Fibroblast of skin of abdomen (primary cell): ENCODE results near the gene LRP4.

Experiments
- DNase-seq: peaks from one replicate; pipeline ENCODE4 v3.0.0-alpha.2; 2013

LRP4 gene

DNA sequence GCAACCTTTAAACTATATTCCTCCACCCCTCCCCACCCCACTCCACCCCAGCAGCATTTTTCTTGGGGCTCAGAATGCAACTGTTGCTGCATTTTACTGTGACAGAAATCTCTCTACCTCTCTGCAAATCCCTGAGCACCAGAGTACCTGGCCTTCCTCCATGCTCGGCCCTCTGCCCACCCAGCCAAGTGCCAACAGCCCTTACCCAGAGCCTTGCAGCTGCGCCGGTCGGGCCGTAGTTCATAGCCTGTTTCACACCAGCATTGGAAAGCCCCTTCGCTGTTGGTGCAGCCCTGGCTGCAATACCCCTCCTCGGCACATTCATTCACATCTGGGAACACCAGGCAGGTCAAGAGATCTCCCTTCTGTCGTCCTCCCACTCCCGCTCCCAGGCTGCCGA, 23.4 kb downstream of the LRP4 start:
- no peak for DNase-seq

DNA sequence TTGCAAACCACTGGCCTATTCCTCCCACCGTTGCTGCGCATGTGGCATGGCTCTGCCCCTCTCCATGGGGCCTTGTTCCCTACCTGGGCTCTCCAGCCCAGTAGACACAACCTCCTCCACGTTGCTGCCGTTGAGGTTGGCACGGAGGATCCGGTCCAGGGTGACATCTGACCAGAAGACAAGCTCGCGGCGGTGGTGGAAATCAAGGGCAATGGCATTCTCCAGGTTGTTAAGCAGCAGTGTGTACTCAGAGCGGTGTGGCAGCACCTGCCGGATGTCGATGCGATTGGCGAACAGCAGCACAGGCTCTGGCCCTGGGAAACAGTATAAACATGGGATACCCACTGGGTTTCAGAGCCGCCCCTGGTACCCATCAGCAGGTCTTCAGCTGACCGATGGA, 23.8 kb downstream of the LRP4 start:
- DNase-seq: no peak

DNA sequence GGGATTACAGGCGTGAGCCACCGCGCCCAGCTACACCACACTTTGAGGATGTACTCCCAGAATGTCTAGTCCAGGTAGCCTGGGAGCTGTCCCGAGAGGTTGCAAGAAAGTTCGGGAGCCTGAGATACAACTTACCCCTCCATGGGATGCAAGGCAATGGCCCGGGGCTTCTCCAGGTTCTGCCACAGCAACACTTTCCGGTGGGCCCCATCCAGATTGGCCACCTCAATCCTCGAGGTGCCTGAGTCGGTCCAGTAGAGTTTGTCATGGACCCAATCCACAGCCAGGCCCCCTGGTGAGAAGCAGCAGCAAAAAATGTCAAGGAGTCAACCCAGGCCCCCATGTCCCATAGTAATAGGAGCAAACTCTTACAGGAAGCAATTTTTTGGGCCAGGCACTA, 25.5 kb downstream of the LRP4 start:
- no peak for DNase-seq

DNA sequence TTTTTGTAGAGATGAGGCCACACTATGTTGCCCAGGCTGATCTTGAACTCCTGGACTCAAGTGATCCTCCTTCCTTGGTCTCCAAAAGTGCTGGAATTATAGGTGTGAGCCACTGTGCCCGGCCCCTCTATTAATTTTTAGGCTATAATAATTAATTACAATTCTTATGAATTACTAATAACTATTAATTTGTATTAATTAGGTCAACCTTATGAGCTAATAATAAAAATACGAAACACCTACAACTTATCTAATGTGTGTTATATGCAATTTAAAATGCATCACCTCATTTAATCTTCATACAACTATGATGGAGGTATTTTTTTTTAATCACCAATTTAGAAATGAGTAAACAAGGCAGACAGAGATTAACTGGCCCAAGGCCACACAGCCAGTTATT, 26.2 kb downstream of the LRP4 start:
- no peak for DNase-seq

DNA sequence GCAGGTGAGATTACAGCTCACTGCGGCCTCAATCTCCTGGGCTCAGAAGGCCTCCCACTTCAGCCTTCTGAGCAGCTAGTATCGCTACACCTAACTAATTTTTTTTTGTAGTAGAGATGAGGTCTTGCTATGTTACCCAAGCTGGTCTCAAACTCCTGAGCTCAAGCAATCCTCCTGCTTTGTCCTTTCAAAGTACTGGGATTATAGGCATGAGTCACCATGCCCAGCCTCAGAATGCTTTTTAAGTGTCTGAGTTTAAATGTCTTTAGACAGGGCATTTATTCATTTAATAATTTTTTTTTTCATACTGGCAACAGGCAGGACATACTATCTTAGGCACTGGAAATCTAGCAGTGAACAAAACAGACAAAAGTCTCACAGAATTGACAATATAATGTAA, 27.7 kb downstream of the LRP4 start:
- no peak for DNase-seq

DNA sequence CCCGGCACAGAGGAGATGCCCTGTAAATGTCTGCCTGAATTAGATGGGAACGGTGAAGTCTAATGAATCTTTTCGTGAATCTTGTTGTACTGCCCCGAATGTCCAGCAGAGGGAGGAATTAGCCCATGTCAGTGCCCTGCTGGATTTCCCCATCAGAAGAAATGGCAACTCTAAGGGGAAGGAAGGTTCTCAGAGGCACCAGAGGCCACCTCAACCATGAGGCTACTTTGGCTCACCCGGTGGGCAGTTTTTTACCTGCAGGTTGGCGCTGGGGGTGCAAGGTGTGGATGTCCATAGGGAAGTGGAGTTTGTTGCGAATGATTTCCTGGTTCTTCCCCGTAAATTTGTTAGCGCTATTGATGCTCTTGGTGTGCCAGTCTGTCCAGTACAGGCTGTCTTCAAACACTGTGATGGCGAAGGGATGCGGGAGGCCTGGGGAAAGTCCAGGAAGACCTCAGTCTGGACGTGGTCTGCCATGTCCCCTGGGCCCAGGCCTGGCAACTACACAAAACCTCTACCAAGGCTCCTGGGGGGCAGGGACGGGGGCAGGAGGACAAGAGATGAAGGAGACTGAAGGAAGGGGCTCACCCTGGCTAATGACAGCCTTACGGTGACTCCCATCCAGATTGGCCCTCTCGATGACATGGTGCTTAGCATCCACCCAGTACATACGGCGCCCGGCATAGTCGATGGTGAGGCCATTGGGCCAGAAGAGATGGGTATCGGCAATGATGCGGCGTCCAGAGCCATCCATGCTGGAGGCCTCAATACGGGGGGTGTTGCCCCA, 28.5 kb downstream of the LRP4 start:
- peak; percentile 65 for DNase-seq

DNA sequence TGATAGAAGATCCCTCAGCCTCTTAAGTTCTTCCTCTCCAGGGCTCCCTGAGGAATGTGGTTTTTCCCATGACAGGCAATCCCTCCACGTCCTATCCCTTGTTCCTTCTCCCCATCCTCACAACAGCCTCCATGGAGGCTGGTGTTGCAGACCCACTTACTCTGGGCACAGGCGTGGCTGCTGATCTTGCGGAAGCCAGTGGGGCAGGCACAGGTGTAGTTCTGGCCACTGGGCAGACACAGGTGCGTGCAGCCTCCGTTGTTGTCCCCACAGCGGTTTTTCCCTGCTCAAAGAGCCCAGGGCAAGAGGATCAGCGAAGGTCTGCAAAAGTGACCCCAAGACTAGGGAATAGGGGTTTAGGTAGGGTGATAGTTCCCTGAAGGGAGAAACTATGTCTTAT, 29.1 kb downstream of the LRP4 start:
- DNase-seq: no peak

DNA sequence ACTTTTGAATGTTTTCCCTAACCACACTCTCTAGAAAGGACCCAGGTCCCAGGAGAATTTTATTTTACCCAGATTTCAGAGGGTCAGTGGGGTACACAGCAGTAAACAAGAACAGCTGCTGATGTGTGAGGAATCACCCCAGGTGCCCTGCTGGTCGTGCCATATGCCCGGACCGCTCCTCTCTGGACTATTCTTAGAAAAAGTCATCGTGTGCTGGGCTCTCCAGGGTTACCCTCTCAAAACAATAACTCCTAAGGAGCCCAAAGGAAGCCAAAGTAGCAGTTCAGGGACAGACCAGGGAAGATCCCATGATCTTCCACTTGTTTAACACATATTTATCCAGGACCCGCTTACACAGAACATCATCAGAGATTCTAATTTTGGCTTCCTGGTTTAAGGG, 29.7 kb downstream of the LRP4 start:
- no peak for DNase-seq

DNA sequence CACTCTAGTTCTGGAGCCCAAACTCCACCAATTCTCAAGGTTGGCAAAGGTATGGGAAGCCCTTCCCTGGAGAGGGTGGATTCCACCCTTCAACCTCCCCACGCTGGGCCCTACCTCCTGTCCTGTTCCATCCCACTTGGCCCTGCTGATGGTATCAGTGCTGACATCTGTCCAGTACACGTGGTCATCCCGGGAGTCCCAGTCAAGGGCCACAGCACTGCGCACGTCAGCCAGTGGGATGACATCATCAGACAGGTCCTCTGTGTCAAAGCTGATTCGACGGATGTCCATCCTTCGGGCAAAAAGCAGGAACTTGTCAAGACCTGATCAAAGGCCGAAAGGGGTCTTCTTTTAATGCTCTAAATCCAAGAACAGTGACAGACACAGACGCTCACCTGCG, 32.1 kb downstream of the LRP4 start:
- no peak for DNase-seq

DNA sequence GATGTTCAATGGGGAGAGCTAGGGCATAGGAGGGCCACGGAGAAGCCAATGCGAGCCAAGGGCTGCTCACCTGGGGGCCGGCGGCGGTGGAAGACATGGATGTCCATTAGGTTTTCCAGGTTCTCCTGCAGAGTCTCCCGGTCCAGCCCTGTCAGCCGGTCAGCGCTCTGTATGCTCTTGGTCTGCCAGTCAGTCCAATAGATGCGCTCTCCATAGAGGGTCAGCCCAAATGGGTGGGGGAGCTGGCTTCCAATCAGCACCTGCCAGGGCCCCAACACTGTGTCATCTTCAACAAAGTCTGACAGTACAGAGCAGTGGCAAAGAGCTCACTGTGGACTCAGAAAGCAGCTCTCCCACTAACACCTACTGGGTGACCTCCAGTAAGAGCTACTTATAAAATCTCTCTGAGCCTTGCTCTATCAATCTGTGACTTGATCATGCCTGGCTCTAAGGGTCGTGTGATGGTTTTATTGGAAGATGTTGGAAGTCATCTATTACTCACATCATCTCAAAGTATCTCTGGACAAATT, 39.2 kb downstream of the LRP4 start:
- no peak for DNase-seq

DNA sequence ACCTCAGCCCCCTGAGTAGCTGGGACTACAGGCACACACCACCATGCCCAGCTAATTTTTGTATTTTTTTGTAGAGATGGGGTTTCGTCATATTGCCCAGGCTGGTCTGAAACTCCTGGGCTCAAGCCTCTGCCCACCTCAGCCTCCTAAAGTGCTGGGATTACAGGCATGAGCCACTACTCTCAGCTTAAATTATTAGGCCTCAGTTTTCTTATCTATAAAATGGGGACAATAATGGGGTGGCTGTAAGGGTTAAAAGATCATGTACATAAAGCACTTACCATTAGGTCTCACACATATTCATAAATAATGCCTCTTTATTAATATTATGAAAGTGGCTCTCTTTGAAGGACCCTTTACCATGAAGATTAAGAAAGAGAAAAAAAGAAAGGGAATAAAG, 40.8 kb downstream of the LRP4 start:
- no peak for DNase-seq

DNA sequence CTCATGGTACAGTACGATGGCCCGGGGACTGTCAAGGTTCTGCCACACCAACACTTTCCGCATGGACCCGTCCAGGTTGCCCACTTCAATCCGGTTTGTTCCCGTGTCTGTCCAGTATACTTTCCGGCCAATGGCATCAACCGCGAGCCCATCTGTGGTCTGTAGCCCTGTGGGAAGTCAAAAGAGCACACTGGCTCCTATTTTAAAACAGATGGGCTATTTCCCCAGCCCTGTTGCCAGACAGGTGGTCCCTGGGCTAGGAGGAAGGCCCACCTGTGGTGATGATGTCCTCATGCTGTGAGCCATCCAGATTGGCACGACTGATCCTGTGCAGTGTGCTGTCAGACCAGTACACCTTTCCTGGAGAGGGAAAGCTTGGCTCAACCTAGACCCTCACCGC, 41.9 kb downstream of the LRP4 start:
- no peak for DNase-seq

DNA sequence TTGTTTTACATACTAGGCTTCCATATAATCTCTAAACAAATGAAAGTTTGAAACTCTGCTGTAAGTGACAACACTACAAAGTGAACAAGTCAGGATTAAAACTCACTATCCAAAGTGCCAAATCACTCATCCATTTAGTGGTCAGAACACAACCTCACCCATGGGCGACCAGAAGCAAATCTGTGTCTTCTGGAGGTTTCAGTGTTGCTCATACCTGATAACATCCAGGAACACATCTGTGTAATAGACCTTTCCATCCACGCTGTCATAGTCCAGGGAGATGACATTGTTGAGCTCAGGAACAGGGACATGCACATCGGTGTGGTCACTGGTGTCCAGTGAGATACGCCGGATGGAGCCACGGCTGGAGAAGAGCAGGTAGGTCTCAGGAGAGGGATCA, 43.8 kb downstream of the LRP4 start:
- no peak for DNase-seq

DNA sequence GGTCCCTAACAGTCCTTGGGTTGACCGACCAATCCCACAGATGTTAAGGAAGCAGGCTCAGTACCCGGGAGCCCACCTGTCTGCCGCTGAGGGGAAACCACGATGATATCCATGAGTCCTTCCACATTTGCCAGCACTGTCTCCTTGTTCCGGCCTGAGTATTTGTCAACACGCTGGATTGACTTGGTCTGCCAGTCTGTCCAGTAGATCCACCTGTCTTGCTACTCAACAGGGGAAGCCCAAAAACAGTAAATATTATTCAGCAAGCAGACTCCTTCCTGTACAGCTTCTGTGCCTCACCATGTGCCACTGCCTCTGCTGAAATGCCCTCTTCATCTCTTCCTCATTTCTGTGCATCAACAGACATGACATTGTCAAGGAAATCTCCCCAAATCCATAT, 49.4 kb downstream of the LRP4 start:
- no peak for DNase-seq

DNA sequence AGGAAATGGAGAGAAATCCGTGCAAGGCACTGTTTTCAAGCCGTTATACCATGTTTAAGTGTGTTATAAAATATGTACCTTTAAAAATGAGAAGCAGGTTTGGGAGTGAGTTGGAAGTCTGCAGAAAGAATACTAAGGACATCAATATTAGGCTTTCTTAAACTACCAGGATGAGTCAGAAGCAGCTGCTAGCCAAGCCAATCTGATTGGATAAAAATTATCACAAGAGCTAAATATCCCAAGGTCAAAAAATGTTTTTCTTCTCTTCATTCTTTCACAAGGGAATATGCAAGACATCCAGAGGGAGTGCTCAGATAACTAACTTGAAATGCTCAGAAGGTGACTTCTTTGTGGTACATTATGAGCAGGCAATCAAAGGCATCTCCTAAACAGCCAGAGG, 53.0 kb downstream of the LRP4 start:
- DNase-seq: peak; percentile 54

DNA sequence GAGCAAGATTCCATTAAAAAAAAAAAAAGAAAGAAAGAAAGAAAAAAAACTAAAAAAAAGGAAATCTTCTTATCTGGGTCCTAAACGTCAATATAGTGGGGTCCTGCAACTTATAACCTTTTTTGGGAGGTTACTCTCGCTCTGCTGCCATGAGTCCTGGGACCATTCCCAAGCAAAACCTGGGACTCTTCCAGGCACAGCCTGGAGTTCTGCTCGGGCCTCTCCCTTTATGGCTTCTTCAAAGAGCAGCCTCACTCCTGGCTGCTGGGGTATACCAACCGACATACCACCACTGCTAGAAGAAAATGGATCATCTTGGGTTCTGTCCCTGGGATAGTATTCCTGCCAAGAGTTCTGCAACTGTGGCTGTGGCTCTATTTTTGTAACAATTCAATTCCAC, 58.1 kb downstream of the LRP4 start:
- DNase-seq: no peak

DNA sequence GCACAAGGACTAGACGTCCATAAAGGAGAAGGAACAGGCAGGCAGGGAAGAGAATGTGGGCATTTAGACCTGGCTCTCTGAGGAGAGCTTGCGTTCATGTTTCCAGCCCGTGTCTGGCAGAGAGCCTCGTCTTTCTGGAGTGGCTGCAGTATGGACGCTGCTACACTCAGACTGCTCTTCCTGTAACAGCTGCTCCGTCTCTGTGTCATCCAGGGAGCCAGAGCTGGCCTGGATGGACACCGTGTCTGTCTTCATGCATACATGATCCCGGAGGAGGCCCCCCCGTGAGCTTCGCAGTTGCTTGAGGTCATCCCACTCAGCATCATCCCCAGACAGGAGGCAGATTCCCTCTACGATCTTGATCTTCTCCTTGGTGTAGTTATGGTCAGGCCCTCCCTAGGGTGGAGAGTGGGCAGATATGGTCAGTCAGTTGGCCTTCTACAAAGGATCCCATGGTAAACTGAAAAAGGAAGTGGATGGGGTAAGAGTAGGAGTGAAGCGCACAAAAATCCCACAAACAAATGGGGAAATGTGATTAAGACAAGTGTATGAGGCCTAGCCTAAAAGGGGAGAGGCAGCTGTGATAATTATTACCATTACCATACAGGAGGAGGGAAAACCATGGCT, 59.3 kb downstream of the LRP4 start:
- no peak for DNase-seq

DNA sequence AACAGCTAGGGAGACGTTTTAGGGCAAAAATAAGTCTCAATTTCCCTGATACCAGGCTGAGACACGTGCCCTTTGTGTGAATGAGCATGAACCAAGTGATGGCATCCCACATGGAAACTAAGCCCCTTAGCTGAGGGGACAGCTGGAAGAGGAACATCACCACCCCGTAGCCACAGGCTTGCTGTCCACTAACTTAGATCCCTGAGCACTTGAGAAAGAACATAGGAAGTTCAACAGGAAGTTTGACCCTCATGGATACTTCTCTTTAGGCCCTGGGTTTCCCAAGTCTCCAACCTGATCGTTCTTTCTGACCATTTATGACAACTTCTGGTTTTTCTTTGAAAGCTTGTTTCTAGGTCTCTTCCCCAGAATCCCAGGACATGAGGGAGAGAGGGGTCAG, 60.7 kb downstream of the LRP4 start:
- no peak for DNase-seq

DNA sequence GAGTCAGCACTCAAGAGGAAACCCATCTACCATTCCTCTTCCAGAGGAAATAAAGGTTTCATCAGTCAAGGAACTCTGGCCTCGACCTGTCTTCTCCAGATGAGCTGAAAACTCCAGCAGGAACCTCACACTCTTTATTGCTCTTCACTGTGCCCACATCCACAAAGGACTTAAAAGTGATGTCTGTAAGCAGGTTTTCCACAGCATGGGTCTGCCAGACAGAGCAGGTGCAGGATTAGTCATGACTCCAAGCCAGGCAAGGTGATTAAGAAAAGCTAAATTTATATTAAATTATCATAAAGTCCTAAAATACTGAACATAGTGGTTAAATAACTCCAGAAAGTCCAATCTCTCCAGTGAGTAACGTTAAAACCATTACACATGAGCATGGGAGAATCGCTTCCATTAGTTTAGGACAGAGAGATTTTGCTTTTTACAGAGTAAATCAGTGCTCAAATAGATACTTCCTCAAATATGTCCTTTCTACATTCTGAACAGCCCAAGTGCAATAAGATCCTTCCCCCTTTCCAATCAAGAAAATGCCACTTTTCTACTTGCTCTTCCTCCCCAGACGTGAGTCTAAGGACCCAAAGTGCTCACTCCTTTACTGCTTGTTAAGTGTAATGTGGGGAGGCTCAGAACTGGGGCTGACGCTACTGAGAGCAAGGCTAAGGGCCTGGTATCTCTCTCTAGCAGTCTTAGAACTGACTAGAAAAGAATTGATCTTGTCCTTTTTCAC, 61.6 kb downstream of the LRP4 start:
- DNase-seq: no peak

DNA sequence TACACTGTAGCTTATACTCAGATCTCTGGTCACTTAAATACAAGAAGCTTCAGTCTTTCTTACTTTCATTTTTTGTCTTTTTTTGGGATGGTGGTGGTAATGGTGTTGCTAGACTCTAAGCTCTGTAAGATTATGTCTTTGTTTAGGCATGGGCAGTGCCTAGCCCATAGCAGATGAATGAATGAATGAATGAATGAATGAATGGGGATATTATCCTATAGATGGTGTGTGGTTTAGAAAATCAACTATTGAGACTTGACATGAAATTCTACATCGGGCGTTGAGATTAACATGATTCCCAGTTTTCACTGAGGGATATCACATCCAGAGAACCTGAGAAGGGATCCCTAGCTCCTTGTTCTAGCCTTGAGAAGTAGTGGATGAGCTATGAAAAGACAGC, 62.5 kb downstream of the LRP4 start:
- no peak for DNase-seq

DNA sequence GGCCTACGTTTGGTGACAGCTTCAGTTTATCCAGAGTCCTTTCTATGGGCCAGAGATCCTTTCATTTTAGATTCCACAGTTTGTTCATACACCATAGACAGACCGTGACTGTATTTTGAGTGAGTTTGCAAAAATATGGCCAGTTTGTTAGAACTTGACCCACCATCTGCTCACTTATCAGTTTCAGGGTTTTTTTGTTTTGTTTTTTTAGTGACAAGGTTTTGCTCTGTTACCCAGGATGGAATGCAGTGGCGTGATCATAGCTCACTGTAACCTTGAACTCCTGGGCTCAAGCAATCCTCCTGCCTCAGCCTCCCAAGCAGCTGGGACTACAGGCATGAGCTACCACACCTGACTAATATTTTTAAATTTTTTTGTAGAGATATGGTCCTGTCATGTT, 63.2 kb downstream of the LRP4 start:
- DNase-seq: no peak

DNA sequence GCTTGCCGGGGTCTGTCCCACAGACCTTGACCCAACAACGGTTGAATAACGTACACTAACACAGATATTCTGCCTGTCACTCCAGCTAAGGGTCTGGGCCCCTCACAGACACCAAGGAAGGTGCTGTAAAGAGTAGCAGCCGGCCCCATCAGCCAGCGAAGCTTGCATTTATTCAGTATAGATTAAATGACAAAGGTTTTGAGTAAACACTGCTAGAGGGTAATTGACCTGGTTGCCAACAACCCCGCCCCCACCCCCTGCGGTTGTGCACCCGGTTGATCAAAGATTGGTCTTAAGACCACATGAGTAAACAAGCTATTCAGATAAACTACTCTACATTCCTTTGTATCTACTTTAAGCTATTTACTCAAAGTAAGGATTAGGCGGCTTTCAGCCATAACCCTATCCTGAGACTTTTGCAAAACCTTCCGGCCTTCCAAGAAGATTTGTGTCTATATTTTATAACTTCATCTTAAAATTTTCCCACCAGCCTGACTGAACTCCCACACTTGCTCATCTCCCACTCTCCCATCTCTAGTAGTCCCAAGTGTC, 67.4 kb downstream of the LRP4 start:
- no peak for DNase-seq

DNA sequence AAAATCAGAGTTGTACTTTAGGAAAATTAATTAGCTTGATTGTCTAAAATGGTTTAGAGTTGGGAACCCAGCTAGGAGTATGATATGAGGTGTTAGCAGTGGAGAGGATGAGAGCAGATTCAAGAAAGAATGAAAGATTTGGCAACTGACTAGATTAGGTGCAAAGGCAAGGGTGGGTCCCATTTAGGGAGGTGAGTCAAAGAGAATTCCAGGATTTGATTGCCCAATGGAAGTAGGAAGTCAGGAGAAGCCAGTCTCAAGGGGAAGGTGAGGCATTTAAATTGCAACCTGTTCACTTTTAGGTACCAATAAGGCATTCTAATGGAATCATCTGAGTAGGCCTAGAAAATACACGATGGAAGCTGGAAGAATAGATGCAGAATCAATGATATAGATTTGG, 68.7 kb downstream of the LRP4 start:
- DNase-seq: no peak

DNA sequence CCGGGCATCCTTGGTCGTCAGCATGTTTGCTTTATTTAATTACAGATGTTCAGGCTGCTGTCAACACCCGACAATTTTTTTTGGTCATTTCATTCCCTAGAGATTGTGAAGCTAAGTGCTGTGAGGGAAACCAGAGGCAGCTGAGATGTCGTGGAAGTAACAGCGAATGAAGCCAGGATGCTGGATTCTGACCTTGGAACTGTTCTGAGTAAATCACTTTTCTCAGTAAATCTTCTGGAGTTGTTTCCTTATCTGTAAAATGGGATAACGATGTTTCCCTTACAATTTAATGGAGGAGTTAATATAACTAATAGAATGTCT, 71.9 kb downstream of the LRP4 start:
- peak; percentile 10 for DNase-seq
